PFSK-1 (cell line): ENCODE results near the gene MGMT.

Experiments
- FOXP2 ChIP-seq: optimal IDR thresholded peaks from 2 replicates; pipeline ENCODE3; 2011; ENCODE audit warnings: borderline replicate concordance, control low read depth, inconsistent platforms; ENCODE audit not compliant: insufficient read depth; ENCODE audit errors: extremely low read length, extremely low read depth
- POLR2AphosphoS5 ChIP-seq: IDR thresholded peaks from 2 replicates; pipeline ENCODE4 v1.6.1; 2012; ENCODE audit warnings: low read depth, mild to moderate bottlenecking, control low read depth, low read length, moderate library complexity
- SIN3A ChIP-seq: IDR thresholded peaks from 2 replicates; pipeline ENCODE4 v1.6.1; 2012; ENCODE audit warnings: mild to moderate bottlenecking, low read length, moderate library complexity, borderline replicate concordance; ENCODE audit not compliant: insufficient read depth
- TAF1 ChIP-seq: IDR thresholded peaks from 2 replicates; pipeline ENCODE4 v1.6.1; 2012; ENCODE audit warnings: low read length, control low read depth, borderline replicate concordance; ENCODE audit not compliant: insufficient read depth
- TF ChIP-seq, protein P1 (sequence below), 2 experiments: IDR thresholded peaks; 2 replicates each; pipeline versions ENCODE4 v1.6.1 to v1.8.0; 2011 to 2012; ENCODE audit warnings: low read depth in 2 of 2, low read length in 2 of 2, control low read depth in 1 of 2, inconsistent platforms in 1 of 2, mild to moderate bottlenecking in 1 of 2, moderate library complexity in 1 of 2; ENCODE audit not compliant: insufficient read depth in 1 of 2

MGMT gene

DNA sequence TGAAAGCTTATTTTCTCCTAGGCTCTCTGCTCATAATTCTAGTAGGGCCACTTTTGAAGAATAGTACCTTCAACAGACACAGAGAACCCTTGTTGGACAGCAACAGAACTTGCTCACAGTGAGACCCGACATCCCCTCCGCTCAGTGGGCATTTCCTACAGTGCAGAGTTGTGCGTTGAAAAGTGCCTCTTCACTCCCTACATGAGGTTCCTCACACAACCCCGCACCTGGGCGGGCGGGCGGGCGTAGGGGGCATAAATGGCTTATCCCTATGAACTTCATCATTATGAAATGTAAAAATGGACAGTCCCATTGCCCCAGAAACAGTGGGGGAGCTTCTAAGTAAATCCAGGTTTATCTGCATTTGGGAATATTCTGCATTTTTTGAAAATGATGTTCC, 174.9 kb downstream of the MGMT start:
- TF ChIP-seq SIN3A (no peak), TAF1 (no peak), FOXP2 (no peak), POLR2AphosphoS5 (no peak)
- TF ChIP-seq, protein P1, sequence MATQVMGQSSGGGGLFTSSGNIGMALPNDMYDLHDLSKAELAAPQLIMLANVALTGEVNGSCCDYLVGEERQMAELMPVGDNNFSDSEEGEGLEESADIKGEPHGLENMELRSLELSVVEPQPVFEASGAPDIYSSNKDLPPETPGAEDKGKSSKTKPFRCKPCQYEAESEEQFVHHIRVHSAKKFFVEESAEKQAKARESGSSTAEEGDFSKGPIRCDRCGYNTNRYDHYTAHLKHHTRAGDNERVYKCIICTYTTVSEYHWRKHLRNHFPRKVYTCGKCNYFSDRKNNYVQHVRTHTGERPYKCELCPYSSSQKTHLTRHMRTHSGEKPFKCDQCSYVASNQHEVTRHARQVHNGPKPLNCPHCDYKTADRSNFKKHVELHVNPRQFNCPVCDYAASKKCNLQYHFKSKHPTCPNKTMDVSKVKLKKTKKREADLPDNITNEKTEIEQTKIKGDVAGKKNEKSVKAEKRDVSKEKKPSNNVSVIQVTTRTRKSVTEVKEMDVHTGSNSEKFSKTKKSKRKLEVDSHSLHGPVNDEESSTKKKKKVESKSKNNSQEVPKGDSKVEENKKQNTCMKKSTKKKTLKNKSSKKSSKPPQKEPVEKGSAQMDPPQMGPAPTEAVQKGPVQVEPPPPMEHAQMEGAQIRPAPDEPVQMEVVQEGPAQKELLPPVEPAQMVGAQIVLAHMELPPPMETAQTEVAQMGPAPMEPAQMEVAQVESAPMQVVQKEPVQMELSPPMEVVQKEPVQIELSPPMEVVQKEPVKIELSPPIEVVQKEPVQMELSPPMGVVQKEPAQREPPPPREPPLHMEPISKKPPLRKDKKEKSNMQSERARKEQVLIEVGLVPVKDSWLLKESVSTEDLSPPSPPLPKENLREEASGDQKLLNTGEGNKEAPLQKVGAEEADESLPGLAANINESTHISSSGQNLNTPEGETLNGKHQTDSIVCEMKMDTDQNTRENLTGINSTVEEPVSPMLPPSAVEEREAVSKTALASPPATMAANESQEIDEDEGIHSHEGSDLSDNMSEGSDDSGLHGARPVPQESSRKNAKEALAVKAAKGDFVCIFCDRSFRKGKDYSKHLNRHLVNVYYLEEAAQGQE (IDR thresholded peaks at IDR 0.05; ENCODE audit: insufficient read depth in 1 of 2, low read depth in 2 of 2, low read length in 2 of 2): no peak

- TF ChIP-seq SIN3A (no peak), FOXP2 (no peak)
These were observed 175.4 kb downstream of the MGMT start for GRCh38 chr10:129642427-129642826.

DNA sequence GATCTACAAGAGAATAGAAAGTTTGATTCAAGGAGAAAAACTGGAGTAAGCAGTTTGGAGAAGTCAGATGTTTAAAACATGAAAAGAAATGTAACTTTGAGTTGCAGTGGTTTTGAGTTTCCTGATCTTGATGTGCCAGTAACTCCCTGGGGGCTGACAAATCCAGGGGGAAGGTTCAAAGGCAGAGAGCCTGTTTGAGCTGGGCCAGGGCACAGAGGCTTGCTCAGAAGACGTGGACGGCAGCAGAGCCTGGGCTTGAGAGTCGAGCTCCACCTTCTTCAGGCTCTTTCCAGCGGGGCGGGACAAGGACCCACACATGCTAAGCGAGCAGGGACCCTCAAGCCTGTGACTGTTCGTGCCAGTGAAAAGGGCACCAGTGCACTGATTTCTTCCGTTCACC, 176.2 kb downstream of the MGMT start:
- TF ChIP-seq, protein P1 (IDR thresholded peaks at IDR 0.05; ENCODE audit: insufficient read depth in 1 of 2, low read depth in 2 of 2, low read length in 2 of 2): no peak
- no peak for TF ChIP-seq POLR2AphosphoS5
- TF ChIP-seq FOXP2: no peak
- no peak for TF ChIP-seq SIN3A
- no peak for TF ChIP-seq TAF1

- TF ChIP-seq POLR2AphosphoS5 (no peak), SIN3A (no peak)
These were observed 178.4 kb downstream of the MGMT start for GRCh38 chr10:129645487-129645886.

DNA sequence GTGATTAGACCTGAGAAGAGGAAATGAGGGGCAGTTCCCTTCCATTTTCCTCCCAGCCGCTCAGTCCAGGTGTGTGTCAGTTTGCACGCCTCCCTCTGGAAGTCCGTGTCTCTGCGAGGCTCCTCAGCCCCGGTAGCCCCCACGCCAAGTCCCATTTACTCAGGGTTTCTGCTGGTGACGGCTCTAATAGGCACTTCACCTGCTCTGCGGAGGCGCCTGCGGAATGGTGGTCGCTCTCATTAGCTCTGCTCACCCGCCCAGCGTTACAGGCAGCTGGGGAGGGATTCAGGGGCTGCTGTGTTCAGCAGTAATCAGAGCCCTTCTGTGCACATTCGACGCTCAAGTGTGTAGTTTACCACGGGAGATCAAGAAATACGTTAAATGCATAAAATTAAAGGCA, 179.9 kb downstream of the MGMT start:
- TF ChIP-seq TAF1 (no peak), SIN3A (no peak), POLR2AphosphoS5 (no peak), FOXP2 (no peak)
- TF ChIP-seq, protein P1 (IDR thresholded peaks at IDR 0.05; ENCODE audit: insufficient read depth in 1 of 2, low read depth in 2 of 2, low read length in 2 of 2): no peak

DNA sequence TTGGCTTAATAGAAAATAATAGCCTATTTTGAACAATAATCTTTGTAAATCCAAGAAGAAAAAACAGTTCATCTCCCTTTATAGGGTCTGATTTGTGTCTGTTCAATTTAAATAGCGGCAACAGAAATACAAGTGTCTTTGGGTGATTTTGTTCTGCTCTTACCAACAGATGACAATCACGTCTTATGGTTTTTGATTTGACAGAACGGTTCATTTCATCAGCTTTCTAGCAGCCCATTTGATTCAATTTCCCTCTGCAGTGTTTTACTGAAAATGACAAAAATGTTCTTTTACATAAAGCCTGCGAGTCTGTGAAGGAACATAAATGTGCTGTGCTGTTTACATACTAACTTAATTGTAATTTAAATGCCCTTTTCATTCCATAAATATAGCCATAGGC, 180.5 kb downstream of the MGMT start:
- TF ChIP-seq POLR2AphosphoS5 (no peak), SIN3A (no peak), FOXP2 (no peak), TAF1 (no peak)
- TF ChIP-seq, protein P1 (IDR thresholded peaks at IDR 0.05; ENCODE audit: insufficient read depth in 1 of 2, low read depth in 2 of 2, low read length in 2 of 2): no peak
